Liver (tissue), 9 donors: ENCODE data around the gene RUFY4. TPM values are rescaled to one million over a fixed set of nuclear protein-coding genes. Genes with fewer than 3 reads are reported as not detected.

Source experiments
- DNase-seq: peaks from one replicate; pipeline ENCODE4 v3.0.0-alpha.2; 2017; ENCODE audit warnings: low spot score
- H3K27ac ChIP-seq, 2 donors: one replicate each; pipeline ENCODE4 v1.7.0; 2013; ENCODE audit warnings: inconsistent platforms in 2 of 2, low read length in 2 of 2, control low read depth in 1 of 2, low read depth in 1 of 2, mild to moderate bottlenecking in 1 of 2
- H3K27me3 ChIP-seq, 4 donors: one replicate each; pipeline versions ENCODE4 v1.6.1 to v1.7.0; 2013; ENCODE audit warnings: low read length in 3 of 4, inconsistent platforms in 1 of 4, mild to moderate bottlenecking in 1 of 4, moderate library complexity in 1 of 4; ENCODE audit not compliant: control insufficient read depth in 4 of 4, insufficient read depth in 4 of 4
- H3K36me3 ChIP-seq, 4 donors: one replicate each; pipeline versions ENCODE4 v1.6.1 to v1.7.0; 2013; ENCODE audit warnings: low read length in 3 of 4, mild to moderate bottlenecking in 3 of 4, low read depth in 1 of 4, moderate library complexity in 1 of 4; ENCODE audit not compliant: control insufficient read depth in 4 of 4, insufficient read depth in 3 of 4
- H3K4me1 ChIP-seq, 4 donors: one replicate each; pipeline versions ENCODE4 v1.6.1 to v1.7.0; 2013; ENCODE audit warnings: low read length in 3 of 4, mild to moderate bottlenecking in 3 of 4, moderate library complexity in 1 of 4; ENCODE audit not compliant: control insufficient read depth in 4 of 4, insufficient read depth in 4 of 4
- H3K4me3 ChIP-seq, 3 donors: one replicate each; pipeline versions ENCODE4 v1.6.1 to v1.7.0; 2013; ENCODE audit warnings: low read length in 3 of 3, control low read depth in 1 of 3, low read depth in 1 of 3, mild to moderate bottlenecking in 1 of 3
- H3K9ac ChIP-seq, 2 donors: one replicate each; pipeline ENCODE4 v1.7.0; 2013; ENCODE audit warnings: low read length in 2 of 2, mild to moderate bottlenecking in 2 of 2, moderate library complexity in 2 of 2, control low read depth in 1 of 2, low read depth in 1 of 2
- H3K9me3 ChIP-seq, 4 donors: one replicate each; pipeline versions ENCODE4 v1.6.1 to v1.7.0; 2013; ENCODE audit warnings: low read length in 3 of 4; ENCODE audit not compliant: control insufficient read depth in 4 of 4
- ATF3 ChIP-seq: IDR thresholded peaks from 2 replicates; pipeline ENCODE4 v1.6.1; 2016; ENCODE audit warnings: antibody characterized with exemption
- CTCF ChIP-seq: fragments of 150-350 bp; IDR thresholded peaks from 2 replicates; pipeline ENCODE4 v1.5.1; 2017; ENCODE audit warnings: improper control_type of control experiment, low read depth, low read length; ENCODE audit not compliant: missing input control
- FOXA1 ChIP-seq: IDR thresholded peaks from 2 replicates; pipeline ENCODE4 v1.6.1; 2016; ENCODE audit warnings: antibody characterized with exemption
- HNF4A ChIP-seq, 2 donors: conservative IDR thresholded peaks; 2 replicates each; pipeline ENCODE4 v1.6.1; 2016; ENCODE audit warnings: antibody characterized with exemption in 2 of 2, mild to moderate bottlenecking in 2 of 2
- HNF4G ChIP-seq: IDR thresholded peaks from 2 replicates; pipeline ENCODE4 v1.6.1; 2016; ENCODE audit warnings: antibody characterized with exemption
- JUND ChIP-seq, 2 donors: IDR thresholded peaks; 2 replicates each; pipeline ENCODE4 v1.6.1; 2016; ENCODE audit warnings: antibody characterized with exemption in 2 of 2
- MAX ChIP-seq: IDR thresholded peaks from 2 replicates; pipeline ENCODE4 v1.6.1; 2016; ENCODE audit warnings: antibody characterized with exemption
- NR2F2 ChIP-seq: IDR thresholded peaks from 2 replicates; pipeline ENCODE4 v1.6.1; 2016; ENCODE audit warnings: antibody characterized with exemption
- RAD21 ChIP-seq, 2 donors: IDR thresholded peaks; 2 replicates each; pipeline ENCODE4 v1.6.1; 2016; ENCODE audit warnings: antibody characterized with exemption in 2 of 2, mild to moderate bottlenecking in 2 of 2
- REST ChIP-seq: IDR thresholded peaks from 2 replicates; pipeline ENCODE4 v1.6.1; 2016; ENCODE audit warnings: antibody characterized with exemption, mild to moderate bottlenecking
- RXRA ChIP-seq, 2 donors: IDR thresholded peaks; 2 replicates each; pipeline ENCODE4 v1.6.1; 2017 to 2018; ENCODE audit warnings: antibody characterized with exemption in 2 of 2, mild to moderate bottlenecking in 1 of 2
- SP1 ChIP-seq: IDR thresholded peaks from 2 replicates; pipeline ENCODE4 v1.6.1; 2018; ENCODE audit warnings: antibody characterized with exemption, mild to moderate bottlenecking
- TAF1 ChIP-seq: conservative IDR thresholded peaks from 2 replicates; pipeline ENCODE4 v1.6.1; 2016; ENCODE audit warnings: antibody characterized with exemption, mild to moderate bottlenecking
- YY1 ChIP-seq: IDR thresholded peaks from 2 replicates; pipeline ENCODE4 v1.6.1; 2016; ENCODE audit warnings: antibody characterized with exemption, mild to moderate bottlenecking
- ZBTB33 ChIP-seq: IDR thresholded peaks from 2 replicates; pipeline ENCODE4 v1.6.1; 2016; ENCODE audit warnings: antibody characterized with exemption
- WGBS: extraction: QIAGEN DNeasy Blood & Tissue Kit; methylation state at CpG from one replicate; pipeline ENCODE4 v1.1.7; 2013; 5-methylcytosine and 5-hydroxymethylcytosine counted together
- polyA plus RNA-seq, 2 donors: library from polyadenylated mRNA; stranded (reverse) in 1 of 2; unstranded in 1 of 2; fragments of 200-250 nt in 1 of 2; fragments of >200 nt in 1 of 2; fragmentation: Nextera tagmentation in 1 of 2; extraction: Ambion mirVana in 1 of 2; gene quantifications; one replicate each; pipeline versions ENCODE4 v1.2.1 to v1.2.3, GENCODE V29; 2013 to 2015
- total RNA-seq, 2 donors: library from RNA; depleted of rRNA; stranded (reverse); fragments of >200 nt; gene quantifications; one replicate each; pipeline ENCODE4 v1.2.3, GENCODE V29; 2014
- donor health status: healthy.
- donor health status: healthy.
- donor health status: healthy.
- donor health status: healthy.
- donor health status: healthy.

RUFY4 gene
- total and polyA plus RNA-seq, 4 donors: 0.05 to 0.08 (median 0.08) TPM; not detected in 1

- TF ChIP-seq TAF1: no peak
- TF ChIP-seq MAX: no peak
- no peak for TF ChIP-seq JUND (IDR thresholded peaks at IDR 0.05)
- no peak for TF ChIP-seq ATF3
- TF ChIP-seq FOXA1: no peak
Measured at GRCh38 chr2:218026244-218026643, 42.8 kb upstream of the RUFY4 start (continued).

GRCh38 chr2:218026676-218027425 is 42.2 kb upstream of the RUFY4 start:
- no peaks in the 10 kb centered on the region for H3K4me1 ChIP-seq
- no peak overlapping the region for H3K4me3 ChIP-seq
- no peaks in the 10 kb centered on the region for H3K36me3 ChIP-seq
- DNase-seq: peak; percentile 29
- no peak overlapping the region for H3K9ac ChIP-seq
- H3K27me3 ChIP-seq: no peaks in the 10 kb centered on the region
- TF ChIP-seq HNF4A (conservative IDR thresholded peaks at IDR 0.05): no peak
- no peak for TF ChIP-seq JUND (IDR thresholded peaks at IDR 0.05)
- TF ChIP-seq HNF4G: no peak
- TF ChIP-seq YY1: no peak
- no peaks in the 10 kb centered on the region for H3K9me3 ChIP-seq
- WGBS: 82% methylated on average over 17 of the region's 17 CpGs
- no peak overlapping the region for H3K27ac ChIP-seq

- no peaks in the 10 kb centered on the region for H3K36me3 ChIP-seq
- peak; percentile 20 for DNase-seq
- H3K4me3 ChIP-seq: no peak overlapping the region
- H3K27ac ChIP-seq: no peak overlapping the region
- H3K9me3 ChIP-seq: no peaks in the 10 kb centered on the region
- H3K9ac ChIP-seq: no peak overlapping the region
- no peaks in the 10 kb centered on the region for H3K27me3 ChIP-seq
- no peak for TF ChIP-seq JUND (IDR thresholded peaks at IDR 0.05)
- TF ChIP-seq MAX: no peak
- no peak for TF ChIP-seq SP1
- no peak for TF ChIP-seq RAD21 (IDR thresholded peaks at IDR 0.05)
- no peak for TF ChIP-seq RXRA (IDR thresholded peaks at IDR 0.05)
- TF ChIP-seq HNF4G: no peak
- TF ChIP-seq HNF4A (conservative IDR thresholded peaks at IDR 0.05): no peak
- no peak for TF ChIP-seq TAF1
- no peak for TF ChIP-seq FOXA1
- TF ChIP-seq NR2F2: no peak
- TF ChIP-seq YY1: no peak
- TF ChIP-seq REST: no peak
- no peak for TF ChIP-seq CTCF
- TF ChIP-seq ZBTB33: no peak
- 97% methylated on average over 6 of the region's 6 CpGs for WGBS
- no peaks in the 10 kb centered on the region for H3K4me1 ChIP-seq
Measured at GRCh38 chr2:218027426-218028188, 41.4 kb upstream of the RUFY4 start.
